Measurements from ENCODE around the gene FHIT.

Gene FHIT

GRCh38 chr3:60384341-60384740 lies 866.9 kb downstream of the FHIT start:
- no peak for DNase-seq

GRCh38 chr3:60383345-60383744 lies 867.9 kb downstream of the FHIT start:
- no peak for DNase-seq

- no peak for DNase-seq
These were observed 884.8 kb downstream of the FHIT start for GRCh38 chr3:60366486-60366885.

- no peak for DNase-seq
These were observed 885.9 kb downstream of the FHIT start for GRCh38 chr3:60365360-60365759.

GRCh38 chr3:60364475-60364874 lies 886.8 kb downstream of the FHIT start:
- no peak for DNase-seq

GRCh38 chr3:60363817-60364216 lies 887.4 kb downstream of the FHIT start:
- peak; percentile 34 for DNase-seq

GRCh38 chr3:60355825-60356224 lies 895.4 kb downstream of the FHIT start:
- no peak for DNase-seq

GRCh38 chr3:60351481-60351880 lies 899.8 kb downstream of the FHIT start:
- no peak for DNase-seq

GRCh38 chr3:60344340-60344739 lies 906.9 kb downstream of the FHIT start:
- DNase-seq = no peak

GRCh38 chr3:60343831-60344230 lies 907.4 kb downstream of the FHIT start:
- no peak for DNase-seq

- no peak for DNase-seq
These were observed 911.9 kb downstream of the FHIT start for GRCh38 chr3:60339304-60339703.

GRCh38 chr3:60337421-60337820 lies 913.8 kb downstream of the FHIT start:
- no peak for DNase-seq

- no peak for DNase-seq
These were observed 915.2 kb downstream of the FHIT start for GRCh38 chr3:60336061-60336460.

- no peak for DNase-seq
These were observed 917.5 kb downstream of the FHIT start for GRCh38 chr3:60333710-60334109.

- DNase-seq = no peak
These were observed 921.1 kb downstream of the FHIT start for GRCh38 chr3:60330107-60330506.

GRCh38 chr3:60325610-60326170 lies 925.6 kb downstream of the FHIT start:
- DNase-seq = no peak

GRCh38 chr3:60323651-60324050 lies 927.6 kb downstream of the FHIT start:
- no peak for DNase-seq

GRCh38 chr3:60323180-60323579 lies 928.1 kb downstream of the FHIT start:
- DNase-seq = no peak

GRCh38 chr3:60322298-60322856 lies 928.9 kb downstream of the FHIT start:
- no peak for DNase-seq

- DNase-seq = no peak
These were observed 931.9 kb downstream of the FHIT start for GRCh38 chr3:60319179-60319858.

- DNase-seq = no peak
These were observed 935.0 kb downstream of the FHIT start for GRCh38 chr3:60316121-60316797.

GRCh38 chr3:60313951-60314461 lies 937.2 kb downstream of the FHIT start:
- no peak for DNase-seq

- no peak for DNase-seq
These were observed 937.9 kb downstream of the FHIT start for GRCh38 chr3:60313231-60313798.

All from DMS 273 treated with DMSO at 0.1 percent for 48 hours (cell line).